ENCODE data around the gene AP1B1. TPM values are rescaled to one million over a fixed set of nuclear protein-coding genes. Genes with fewer than 3 reads are reported as not detected.

The AP1B1 gene
- total RNA-seq, 6 experiments from 2014 or later: 89.1 to 101 (median 89.9) TPM

DNA sequence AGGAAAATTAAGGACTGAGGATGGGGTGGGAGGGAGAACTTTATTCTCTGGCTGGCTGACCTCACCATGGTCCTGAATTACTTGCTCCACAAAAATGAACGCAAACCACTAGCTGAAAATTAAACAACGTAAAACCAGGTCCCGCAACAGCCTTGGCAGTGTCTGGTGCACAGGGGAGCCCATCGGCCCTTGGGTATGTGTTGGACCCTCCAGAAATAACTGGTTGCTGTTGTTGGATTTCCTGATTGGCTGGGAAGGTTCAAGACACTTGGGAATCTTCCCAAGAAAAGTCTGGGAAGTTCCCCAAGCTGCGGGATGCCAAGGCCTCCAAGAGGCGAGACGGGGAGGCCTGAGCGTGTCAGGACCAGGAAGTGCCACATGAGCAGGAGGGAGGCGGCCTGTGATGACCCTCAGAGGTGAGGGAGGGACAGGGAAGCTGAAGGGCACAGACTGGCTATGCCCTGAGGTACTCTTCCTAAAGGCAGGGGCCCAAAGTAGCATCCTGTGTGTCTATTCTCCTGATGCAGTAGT lies 62.5 kb downstream of the AP1B1 start:
- peaks cover 11% of the 10 kb centered on the region for H3K4me1 Mint-ChIP-seq (ENCODE audit: low read depth)
- TF ChIP-seq, protein P1, sequence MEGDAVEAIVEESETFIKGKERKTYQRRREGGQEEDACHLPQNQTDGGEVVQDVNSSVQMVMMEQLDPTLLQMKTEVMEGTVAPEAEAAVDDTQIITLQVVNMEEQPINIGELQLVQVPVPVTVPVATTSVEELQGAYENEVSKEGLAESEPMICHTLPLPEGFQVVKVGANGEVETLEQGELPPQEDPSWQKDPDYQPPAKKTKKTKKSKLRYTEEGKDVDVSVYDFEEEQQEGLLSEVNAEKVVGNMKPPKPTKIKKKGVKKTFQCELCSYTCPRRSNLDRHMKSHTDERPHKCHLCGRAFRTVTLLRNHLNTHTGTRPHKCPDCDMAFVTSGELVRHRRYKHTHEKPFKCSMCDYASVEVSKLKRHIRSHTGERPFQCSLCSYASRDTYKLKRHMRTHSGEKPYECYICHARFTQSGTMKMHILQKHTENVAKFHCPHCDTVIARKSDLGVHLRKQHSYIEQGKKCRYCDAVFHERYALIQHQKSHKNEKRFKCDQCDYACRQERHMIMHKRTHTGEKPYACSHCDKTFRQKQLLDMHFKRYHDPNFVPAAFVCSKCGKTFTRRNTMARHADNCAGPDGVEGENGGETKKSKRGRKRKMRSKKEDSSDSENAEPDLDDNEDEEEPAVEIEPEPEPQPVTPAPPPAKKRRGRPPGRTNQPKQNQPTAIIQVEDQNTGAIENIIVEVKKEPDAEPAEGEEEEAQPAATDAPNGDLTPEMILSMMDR (IDR thresholded peaks at IDR 0.05): no peak
- no peak overlapping the region; the same call in 1 of the 2 replicates for H3K27ac Mint-ChIP-seq
- peaks cover 2% of the 10 kb centered on the region for H3K27me3 Mint-ChIP-seq (ENCODE audit: insufficient read depth)
- H3K36me3 Mint-ChIP-seq (ENCODE audit: low read depth): no peaks in the 10 kb centered on the region; the same call in 1 of the 2 replicates
- no peaks in the 10 kb centered on the region for H3K9me3 Mint-ChIP-seq
- H3K4me3 Mint-ChIP-seq: no peak overlapping the region
- DNase-seq: no peak

DNA sequence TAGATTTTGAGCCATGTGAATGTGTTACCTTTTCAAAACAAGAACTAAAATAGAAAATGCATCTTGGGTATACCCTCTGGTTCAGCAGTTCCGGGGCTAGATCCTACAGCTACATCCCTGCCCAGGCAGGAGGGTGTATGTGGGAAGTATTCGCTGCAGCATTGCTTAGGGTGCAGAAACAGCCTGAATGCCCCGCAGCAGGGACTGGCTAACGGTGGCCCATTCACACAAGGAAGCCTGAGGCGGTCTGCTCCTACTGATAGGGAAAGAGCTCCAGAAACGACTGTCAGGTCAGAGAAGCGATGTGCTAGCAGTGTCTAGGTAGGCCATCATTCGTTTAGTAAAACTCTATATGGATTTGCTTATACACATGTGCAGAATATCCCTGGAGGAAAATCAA lies 63.0 kb downstream of the AP1B1 start:
- Mint-ChIP-seq H3K4me3 (no peak overlapping the region), H3K9me3 (no peaks in the 10 kb centered on the region), H3K4me1 (ENCODE audit: low read depth) (peaks cover 6% of the 10 kb centered on the region), H3K27ac (no peak overlapping the region), H3K36me3 (ENCODE audit: low read depth) (no peaks in the 10 kb centered on the region), H3K27me3 (ENCODE audit: insufficient read depth) (peaks cover 2% of the 10 kb centered on the region)
- no peak for DNase-seq
- TF ChIP-seq, protein P1 (IDR thresholded peaks at IDR 0.05): no peak

GRCh38 chr22:29323641-29324040 lies 64.7 kb downstream of the AP1B1 start:
- Mint-ChIP-seq H3K36me3 (ENCODE audit: low read depth) (no peaks in the 10 kb centered on the region), H3K9me3 (no peaks in the 10 kb centered on the region), H3K27ac (no peak overlapping the region), H3K4me3 (no peak overlapping the region), H3K4me1 (ENCODE audit: low read depth) (no peaks in the 10 kb centered on the region), H3K27me3 (ENCODE audit: insufficient read depth) (peaks cover 2% of the 10 kb centered on the region; the same call in 1 of the 2 replicates)
- no peak for DNase-seq
- TF ChIP-seq, protein P1 (IDR thresholded peaks at IDR 0.05): no peak

GRCh38 chr22:29320546-29320945 lies 67.8 kb downstream of the AP1B1 start:
- Mint-ChIP-seq H3K27ac (no peak overlapping the region), H3K27me3 (ENCODE audit: insufficient read depth) (peaks cover 12% of the 10 kb centered on the region), H3K4me3 (no peak overlapping the region), H3K36me3 (ENCODE audit: low read depth) (no peaks in the 10 kb centered on the region), H3K4me1 (ENCODE audit: low read depth) (no peaks in the 10 kb centered on the region), H3K9me3 (no peaks in the 10 kb centered on the region)
- TF ChIP-seq, protein P1 (IDR thresholded peaks at IDR 0.05): peak; percentile 53
- DNase-seq: no peak

DNA sequence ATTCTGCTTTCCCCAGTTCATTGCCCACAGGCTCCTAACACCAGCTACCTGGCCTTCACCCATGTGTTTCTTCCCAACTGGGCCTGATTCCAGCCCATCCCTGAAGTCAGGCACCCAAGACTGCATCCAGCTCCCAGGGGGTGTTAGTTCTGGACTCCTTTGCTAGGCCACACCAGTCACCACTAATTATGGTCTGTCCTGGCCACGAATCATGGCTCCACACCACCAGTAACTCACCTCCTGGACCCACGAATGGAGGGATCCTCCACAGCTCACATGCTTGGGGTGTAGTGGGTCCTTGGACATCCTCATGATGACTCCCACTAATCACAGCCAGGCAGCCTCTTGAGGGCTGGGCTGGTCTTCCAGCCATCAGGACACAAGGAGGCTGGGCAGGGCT lies 69.3 kb downstream of the AP1B1 start:
- TF ChIP-seq, protein P1 (IDR thresholded peaks at IDR 0.05): no peak
- Mint-ChIP-seq H3K9me3 (no peaks in the 10 kb centered on the region), H3K36me3 (ENCODE audit: low read depth) (no peaks in the 10 kb centered on the region), H3K4me3 (no peak overlapping the region), H3K27me3 (ENCODE audit: insufficient read depth) (peaks cover 19% of the 10 kb centered on the region), H3K27ac (no peak overlapping the region), H3K4me1 (ENCODE audit: low read depth) (peaks cover 8% of the 10 kb centered on the region)
- DNase-seq: no peak
